Loucy (cell line): Measurements from ENCODE around the gene NPTX1.

ENCODE experiments used
- H2AFZ ChIP-seq: fragments of 200-600 bp; sonication (generic); 2 replicates; pipeline ENCODE4 v1.6.0; 2016; ENCODE audit warnings: antibody characterized with exemption, mild to moderate bottlenecking, low read length, moderate library complexity
- H3F3A ChIP-seq: fragments of 200-600 bp; 2 replicates; pipeline ENCODE4 v1.6.0; 2016; ENCODE audit warnings: antibody characterized with exemption, low read depth, mild to moderate bottlenecking
- H3K27me3 ChIP-seq: fragments of 200-600 bp; sonication (generic); 2 replicates; pipeline ENCODE4 v1.6.1; 2014; ENCODE audit warnings: low read length, mild to moderate bottlenecking; ENCODE audit not compliant: insufficient read depth, poor library complexity, severe bottlenecking
- H3K36me3 ChIP-seq: fragments of 200-600 bp; sonication (generic); 2 replicates; pipeline ENCODE4 v1.6.1; 2016; ENCODE audit warnings: low read length; ENCODE audit not compliant: insufficient read depth
- H3K4me1 ChIP-seq: fragments of 200-600 bp; sonication (generic); 2 replicates; pipeline ENCODE4 v1.5.1; 2014; ENCODE audit warnings: low read length, mild to moderate bottlenecking; ENCODE audit not compliant: insufficient read depth, poor library complexity, severe bottlenecking
- H3K4me2 ChIP-seq: fragments of 200-600 bp; sonication (generic); 2 replicates; pipeline ENCODE4 v1.6.0; 2014; ENCODE audit warnings: antibody characterized with exemption, low read length, low read depth, mild to moderate bottlenecking; ENCODE audit not compliant: poor library complexity, severe bottlenecking
- H3K4me3 ChIP-seq: fragments of 200-600 bp; sonication (generic); 2 replicates; pipeline ENCODE4 v1.5.1; 2014; ENCODE audit warnings: low read length, mild to moderate bottlenecking, mixed read lengths; ENCODE audit not compliant: poor library complexity, severe bottlenecking
- H3K79me2 ChIP-seq: fragments of 200-600 bp; sonication (generic); 2 replicates; pipeline ENCODE4 v1.6.1; 2014; ENCODE audit warnings: low read length; ENCODE audit not compliant: insufficient read depth
- H3K9ac ChIP-seq: fragments of 200-600 bp; sonication (generic); 2 replicates; pipeline ENCODE4 v1.6.0; 2014; ENCODE audit warnings: mild to moderate bottlenecking, low read depth, low read length, moderate library complexity; ENCODE audit not compliant: poor library complexity, severe bottlenecking
- H3K9me2 ChIP-seq: fragments of 200-600 bp; sonication (generic); replicated peaks from 2 replicates; pipeline ENCODE4 v1.6.1; 2016; ENCODE audit warnings: low read depth, low read length, mixed read lengths
- H3K9me3 ChIP-seq: fragments of 200-600 bp; sonication (generic); 2 replicates; pipeline ENCODE4 v1.6.1; 2014; ENCODE audit warnings: mild to moderate bottlenecking, antibody characterized with exemption, low read length, low read depth; ENCODE audit not compliant: insufficient read depth
- H4K20me1 ChIP-seq: fragments of 200-600 bp; sonication (generic); 2 replicates; pipeline ENCODE4 v1.6.0; 2014; ENCODE audit warnings: antibody characterized with exemption, low read length, mild to moderate bottlenecking; ENCODE audit not compliant: insufficient read depth, poor library complexity, severe bottlenecking
- CTCF ChIP-seq: fragments of 200-600 bp; sonication (generic); conservative IDR thresholded peaks from 2 replicates; pipeline ENCODE4 v1.5.1; 2014; ENCODE audit warnings: mild to moderate bottlenecking, antibody characterized with exemption, low read length
- EZH2phosphoT487 ChIP-seq: fragments of 200-600 bp; IDR thresholded peaks from 2 replicates; pipeline ENCODE4 v1.6.1; 2018; ENCODE audit warnings: antibody characterized with exemption, mild to moderate bottlenecking, moderate library complexity, borderline replicate concordance

NPTX1 gene

GRCh38 chr17:80443498-80443897 lies 32.9 kb downstream of the NPTX1 start:
- Histone ChIP-seq H3F3A (no peaks in the 10 kb centered on the region), H3K9me2 (no peaks in the 10 kb centered on the region), H3K4me3 (no peak overlapping the region), H3K79me2 (no peaks in the 10 kb centered on the region), H3K36me3 (no peaks in the 10 kb centered on the region), H3K9ac (no peak overlapping the region), H3K27me3 (no peaks in the 10 kb centered on the region), H2AFZ (no peak overlapping the region), H4K20me1 (no peaks in the 10 kb centered on the region), H3K4me1 (no peaks in the 10 kb centered on the region), H3K9me3 (no peaks in the 10 kb centered on the region), H3K4me2 (no peak overlapping the region)
- no peak for TF ChIP-seq EZH2phosphoT487
- no peak for TF ChIP-seq CTCF

GRCh38 chr17:80442764-80443163 lies 33.6 kb downstream of the NPTX1 start:
- Histone ChIP-seq H3K79me2 (no peaks in the 10 kb centered on the region), H3K9ac (no peak overlapping the region), H3K36me3 (no peaks in the 10 kb centered on the region), H2AFZ (no peak overlapping the region), H3K4me2 (no peak overlapping the region), H3F3A (no peaks in the 10 kb centered on the region), H4K20me1 (no peaks in the 10 kb centered on the region), H3K9me2 (no peaks in the 10 kb centered on the region), H3K9me3 (no peaks in the 10 kb centered on the region), H3K4me3 (no peak overlapping the region), H3K4me1 (no peaks in the 10 kb centered on the region), H3K27me3 (no peaks in the 10 kb centered on the region)
- no peak for TF ChIP-seq EZH2phosphoT487
- no peak for TF ChIP-seq CTCF

- H4K20me1 ChIP-seq = no peaks in the 10 kb centered on the region
- no peaks in the 10 kb centered on the region for H3F3A ChIP-seq
- TF ChIP-seq CTCF (no peak), EZH2phosphoT487 (no peak)
- H3K9me2 ChIP-seq = no peaks in the 10 kb centered on the region
- no peaks in the 10 kb centered on the region for H3K36me3 ChIP-seq
- no peak overlapping the region for H3K4me3 ChIP-seq
- H2AFZ ChIP-seq = no peak overlapping the region
- no peaks in the 10 kb centered on the region for H3K9me3 ChIP-seq
- no peaks in the 10 kb centered on the region for H3K27me3 ChIP-seq
- no peak overlapping the region for H3K9ac ChIP-seq
- no peak overlapping the region for H3K4me2 ChIP-seq
- no peaks in the 10 kb centered on the region for H3K79me2 ChIP-seq
- H3K4me1 ChIP-seq = no peaks in the 10 kb centered on the region
Observed at GRCh38 chr17:80442323-80442659, 34.1 kb downstream of the NPTX1 start.
